Measurements from ENCODE around the gene PLXNA1.

Gene PLXNA1

DNA sequence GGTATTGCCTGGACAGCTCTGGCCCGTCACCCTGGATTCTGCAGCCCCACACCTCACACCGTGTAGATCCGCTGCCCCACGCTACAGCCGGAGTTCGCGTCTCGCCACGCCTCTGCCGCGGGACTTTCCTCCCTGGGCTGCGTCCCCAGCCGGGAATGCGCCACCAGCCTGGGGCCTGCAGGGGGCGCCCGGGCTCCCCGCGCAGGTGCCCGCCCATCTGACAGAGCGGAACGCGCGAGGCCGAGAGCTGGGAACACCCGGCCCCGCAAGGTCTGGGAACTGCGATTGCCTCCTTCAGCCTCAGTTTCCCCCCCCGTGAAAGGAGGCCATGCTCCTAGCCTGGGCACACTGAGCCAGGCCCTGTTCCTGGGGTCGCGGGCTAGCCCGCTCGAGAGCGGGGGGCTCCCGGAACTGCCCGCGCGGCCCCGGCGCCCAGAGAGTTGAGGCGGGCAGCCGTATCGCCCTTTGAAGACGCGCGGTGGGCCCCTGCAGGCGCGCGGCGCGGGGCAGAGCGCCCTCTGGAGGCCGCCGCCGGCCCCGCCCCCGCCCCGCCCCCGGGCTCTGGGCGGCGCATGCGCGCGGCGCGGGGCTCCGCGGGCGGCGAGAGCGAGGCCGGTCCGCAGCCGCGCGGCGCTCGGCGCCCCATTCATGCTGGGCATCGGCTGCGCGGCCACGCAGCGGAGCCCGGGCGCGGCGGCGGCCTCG is at the start of gene PLXNA1:
Gene PLXNA1, plus strand, starts transcription at position 645 of the 705 bp plus-strand sequence. CDS start 5,479 bp downstream, outside the sequence.
- DNase-seq = peak; percentile 84 to 89

DNA sequence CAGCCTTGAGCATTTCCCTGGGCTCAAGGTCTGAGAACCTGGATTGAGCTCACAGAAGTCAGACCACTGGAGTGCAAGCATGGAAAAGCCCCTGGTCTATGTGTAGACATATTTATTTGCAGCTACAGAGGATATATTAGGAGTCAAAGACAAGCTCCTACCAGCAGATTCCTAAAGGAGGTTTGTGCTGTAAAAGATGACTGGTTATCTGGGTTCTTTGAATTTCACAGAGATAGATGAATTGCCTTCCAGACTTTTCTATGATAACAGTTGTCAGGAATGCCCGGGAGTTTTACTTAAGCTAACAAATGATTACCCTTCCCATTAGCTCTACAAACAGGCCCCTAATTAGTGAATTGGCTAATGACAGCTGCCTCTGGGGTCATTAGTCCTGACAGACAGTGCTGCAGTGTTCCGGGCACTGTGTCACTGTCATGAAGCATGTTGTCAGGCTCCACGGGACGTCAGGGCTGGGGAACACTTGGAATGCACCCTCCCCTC is 48.8 kb upstream of the PLXNA1 start:
- no peak for DNase-seq

DNA sequence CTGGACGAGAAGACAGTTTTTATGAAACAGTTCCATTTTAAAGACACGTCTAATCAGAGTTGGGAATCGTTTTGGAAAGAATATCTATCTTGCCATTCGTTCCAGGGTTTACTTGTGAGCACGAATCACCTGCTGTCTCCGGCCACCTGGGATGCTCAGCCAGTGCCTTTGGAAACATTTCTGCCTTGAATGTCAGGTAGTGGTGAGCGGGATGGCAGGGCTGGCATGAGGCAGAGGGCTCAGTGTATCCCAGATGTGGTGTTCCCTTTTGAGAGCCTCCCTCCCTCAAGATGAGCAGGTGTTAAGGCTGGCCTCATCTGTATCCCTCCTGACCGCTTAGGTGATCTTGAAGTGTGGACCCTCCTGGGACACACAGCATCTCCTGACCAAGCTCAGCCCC is 47.9 kb upstream of the PLXNA1 start:
- no peak for DNase-seq

DNA sequence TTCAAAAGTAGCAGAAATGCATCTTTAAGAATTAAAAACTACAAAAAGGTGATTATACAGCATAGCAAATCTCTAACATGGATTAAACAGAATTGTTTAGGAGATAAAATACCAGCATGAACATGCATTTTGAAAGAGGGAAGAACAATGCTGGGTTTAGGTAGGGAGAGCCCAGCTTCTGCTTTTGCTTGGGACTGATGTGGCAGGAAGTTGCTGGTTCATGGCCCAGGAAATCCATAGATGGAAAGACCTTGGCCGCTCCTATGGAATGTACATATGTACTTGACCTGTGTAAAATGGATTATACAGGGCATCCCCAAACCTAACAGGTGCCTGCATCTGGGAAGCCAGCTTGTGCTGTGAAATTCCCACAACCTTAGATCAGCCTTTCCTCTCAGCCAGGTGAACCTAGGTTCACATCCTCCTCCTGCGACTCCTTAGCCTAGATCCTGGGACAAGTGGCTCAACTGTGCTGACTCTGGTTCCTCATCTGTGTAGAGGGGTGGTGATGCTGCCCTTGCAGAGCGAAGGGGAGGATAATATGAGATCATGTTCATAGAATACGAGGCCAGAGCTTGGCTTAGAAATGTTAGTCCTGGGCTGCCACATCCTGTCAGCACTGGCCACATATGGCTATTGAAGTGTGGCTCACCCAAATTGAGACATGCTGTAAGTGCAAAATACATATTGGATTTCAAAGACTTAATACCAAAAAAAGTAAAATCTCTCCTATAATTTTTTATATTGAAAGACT is 47.0 kb upstream of the PLXNA1 start:
- DNase-seq = no peak

DNA sequence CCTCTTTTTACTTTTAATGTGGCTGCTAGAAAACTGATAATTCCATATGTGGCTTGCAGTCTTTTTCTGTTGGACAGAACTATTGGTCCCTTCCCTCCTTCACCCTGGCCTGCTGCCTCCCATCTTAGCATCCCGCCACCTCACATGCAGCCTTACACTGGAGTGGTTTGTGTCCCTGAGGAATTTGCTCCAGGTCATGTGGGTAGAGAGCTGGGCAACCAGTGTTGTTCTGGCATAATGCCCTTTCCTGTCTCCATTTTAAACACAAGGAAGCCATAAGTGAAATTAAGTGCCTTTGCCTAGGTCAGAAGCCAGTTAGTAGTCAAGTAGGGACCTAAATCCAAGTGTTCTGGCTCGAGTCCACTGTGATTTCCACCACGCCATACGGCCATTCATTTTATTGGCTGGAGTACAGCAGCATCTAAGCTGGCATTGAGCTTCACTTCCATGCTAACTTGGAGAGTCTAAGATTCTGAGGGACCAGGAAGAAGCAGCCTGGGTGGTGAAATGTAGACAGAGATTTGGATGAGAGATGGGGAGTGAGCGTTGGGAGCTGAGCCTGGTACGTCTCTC is 46.0 kb upstream of the PLXNA1 start:
- no peak for DNase-seq

DNA sequence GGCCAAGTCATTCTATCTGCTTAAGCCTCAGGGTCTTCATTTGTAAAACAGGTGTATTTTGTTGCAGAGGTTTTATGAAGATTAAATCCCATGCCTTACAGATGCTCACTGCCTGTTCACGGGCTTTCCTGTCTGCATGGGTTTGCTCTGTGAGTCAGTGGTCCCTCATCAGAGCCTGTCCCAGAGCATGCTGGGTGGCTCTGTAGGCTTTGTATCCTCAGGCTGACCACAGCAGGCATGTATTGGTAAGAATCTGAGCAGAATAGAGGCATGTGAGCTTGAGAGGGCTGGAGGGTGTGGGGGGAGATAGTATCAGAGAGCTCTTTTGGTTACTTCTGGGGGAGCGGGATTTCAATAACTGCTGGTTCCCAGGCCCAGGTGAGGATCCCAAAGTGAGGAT is 45.4 kb upstream of the PLXNA1 start:
- DNase-seq = no peak

DNA sequence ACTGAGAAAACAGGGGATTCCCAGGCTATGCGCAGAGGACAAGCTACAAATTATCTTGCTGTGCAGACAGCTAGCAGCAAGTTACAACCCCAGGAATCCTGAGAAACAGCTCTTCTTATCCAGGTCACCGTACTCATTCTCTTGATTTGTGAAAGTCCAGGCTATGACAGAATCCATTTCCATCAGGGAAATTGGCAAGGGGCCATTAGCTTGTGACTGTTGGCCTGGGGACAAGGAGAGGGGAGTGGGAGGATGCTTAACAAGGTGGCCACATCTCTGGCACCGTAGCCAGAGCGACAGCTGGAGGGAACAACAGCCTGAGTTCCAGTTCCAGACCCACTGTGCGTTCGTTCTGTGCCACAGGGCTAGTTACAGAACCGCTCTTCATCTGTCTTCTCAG is 44.9 kb upstream of the PLXNA1 start:
- no peak for DNase-seq

DNA sequence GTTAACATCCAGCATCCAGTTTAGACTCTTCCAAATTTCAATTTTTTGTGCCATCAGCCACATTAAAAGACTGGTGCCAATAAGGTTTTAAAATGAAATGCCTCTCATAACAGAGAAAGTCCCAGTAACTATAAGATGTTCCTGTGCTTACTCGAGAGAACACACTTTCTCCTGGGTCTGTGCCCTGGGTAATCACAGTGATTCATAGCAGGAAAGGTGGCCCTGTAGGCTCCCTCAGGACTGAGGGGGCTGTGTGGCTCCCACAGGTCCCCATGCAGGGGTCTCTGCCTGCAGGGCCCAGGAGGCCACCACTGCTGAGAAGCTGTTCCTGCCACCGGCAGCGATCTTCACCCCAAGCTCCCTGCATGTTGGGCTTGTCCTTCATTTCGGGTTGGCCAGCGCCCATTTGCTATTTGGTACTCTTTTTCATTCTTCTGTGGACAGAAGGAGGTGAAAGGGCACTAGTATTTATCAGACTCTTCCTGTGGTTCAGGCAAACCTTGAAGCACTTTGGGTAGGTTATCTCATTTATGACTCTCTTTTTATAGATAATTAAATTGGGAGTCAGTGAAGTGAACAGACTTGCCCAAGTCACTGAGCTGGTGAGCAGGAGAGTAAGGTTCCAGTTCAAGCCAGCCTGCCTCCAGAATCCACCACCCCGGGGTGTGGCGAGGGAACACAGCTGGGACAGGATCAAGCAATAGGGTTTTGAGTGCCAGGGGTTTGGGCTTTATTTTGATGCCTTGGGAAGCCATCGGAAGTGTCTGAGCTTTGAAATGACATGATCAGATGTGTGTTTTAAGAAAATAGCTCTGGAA is 44.2 kb upstream of the PLXNA1 start:
- DNase-seq = no peak

DNA sequence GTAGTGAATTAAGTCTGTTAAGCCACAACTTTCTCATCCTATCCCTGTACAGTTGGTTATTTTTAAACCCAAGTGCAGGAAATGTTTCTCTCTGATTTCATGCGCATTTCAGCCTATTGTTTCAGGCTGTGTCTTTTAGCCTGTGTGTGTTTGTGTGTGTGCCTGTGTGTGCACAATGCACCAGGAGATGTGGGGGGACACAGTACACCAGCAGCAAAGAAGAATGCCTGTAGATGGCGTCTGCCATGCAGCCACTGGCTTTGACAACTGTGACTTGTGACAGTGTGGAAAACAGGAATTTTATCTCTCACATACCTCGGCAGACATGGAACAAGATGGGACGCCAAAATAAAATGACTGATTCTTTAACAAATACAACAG is 43.6 kb upstream of the PLXNA1 start:
- no peak for DNase-seq

DNA sequence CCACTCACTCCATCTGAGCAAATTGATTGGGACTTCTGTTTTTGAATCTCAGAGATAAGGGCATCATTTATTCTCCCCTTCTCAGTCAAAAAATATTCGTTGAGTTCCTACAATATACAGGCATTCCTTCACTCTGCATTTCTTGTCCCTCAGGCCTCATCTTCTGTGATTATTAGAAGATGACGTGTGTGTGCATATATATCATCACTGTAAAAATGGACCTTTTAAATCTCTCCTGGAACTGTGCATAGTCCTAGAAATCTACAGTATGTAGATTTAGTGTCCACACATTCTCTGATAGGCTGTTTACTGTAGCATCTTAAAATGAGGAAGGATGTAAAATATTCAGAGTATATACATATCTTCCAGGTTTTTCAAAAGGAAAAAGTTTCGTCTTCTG is 43.2 kb upstream of the PLXNA1 start:
- no peak for DNase-seq

DNA sequence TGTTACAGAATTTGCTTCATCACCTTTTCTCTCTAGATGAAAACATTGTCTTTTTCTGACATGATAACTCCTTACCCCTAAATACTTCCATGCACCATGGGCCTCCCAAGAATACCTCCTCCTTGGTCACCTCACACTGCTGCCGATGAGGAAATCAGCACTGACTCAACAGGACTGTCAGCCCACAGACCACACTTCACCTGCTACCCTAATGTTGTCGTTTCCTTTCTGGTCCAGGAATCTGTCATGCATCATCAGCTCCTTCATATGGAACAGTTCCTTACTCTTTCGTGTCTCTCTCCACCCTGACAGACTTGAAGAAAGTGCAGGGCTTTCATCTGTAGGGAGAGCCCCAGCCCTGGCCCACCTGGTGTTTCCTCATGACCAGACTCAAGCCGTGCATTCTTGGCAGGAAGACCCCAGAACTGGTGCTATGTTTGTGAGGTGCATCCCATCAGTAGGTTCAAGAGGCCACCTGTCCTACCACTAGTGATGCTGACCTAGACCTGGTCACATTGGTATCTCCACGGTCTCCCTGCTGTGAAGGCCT is 41.1 kb upstream of the PLXNA1 start:
- no peak for DNase-seq

DNA sequence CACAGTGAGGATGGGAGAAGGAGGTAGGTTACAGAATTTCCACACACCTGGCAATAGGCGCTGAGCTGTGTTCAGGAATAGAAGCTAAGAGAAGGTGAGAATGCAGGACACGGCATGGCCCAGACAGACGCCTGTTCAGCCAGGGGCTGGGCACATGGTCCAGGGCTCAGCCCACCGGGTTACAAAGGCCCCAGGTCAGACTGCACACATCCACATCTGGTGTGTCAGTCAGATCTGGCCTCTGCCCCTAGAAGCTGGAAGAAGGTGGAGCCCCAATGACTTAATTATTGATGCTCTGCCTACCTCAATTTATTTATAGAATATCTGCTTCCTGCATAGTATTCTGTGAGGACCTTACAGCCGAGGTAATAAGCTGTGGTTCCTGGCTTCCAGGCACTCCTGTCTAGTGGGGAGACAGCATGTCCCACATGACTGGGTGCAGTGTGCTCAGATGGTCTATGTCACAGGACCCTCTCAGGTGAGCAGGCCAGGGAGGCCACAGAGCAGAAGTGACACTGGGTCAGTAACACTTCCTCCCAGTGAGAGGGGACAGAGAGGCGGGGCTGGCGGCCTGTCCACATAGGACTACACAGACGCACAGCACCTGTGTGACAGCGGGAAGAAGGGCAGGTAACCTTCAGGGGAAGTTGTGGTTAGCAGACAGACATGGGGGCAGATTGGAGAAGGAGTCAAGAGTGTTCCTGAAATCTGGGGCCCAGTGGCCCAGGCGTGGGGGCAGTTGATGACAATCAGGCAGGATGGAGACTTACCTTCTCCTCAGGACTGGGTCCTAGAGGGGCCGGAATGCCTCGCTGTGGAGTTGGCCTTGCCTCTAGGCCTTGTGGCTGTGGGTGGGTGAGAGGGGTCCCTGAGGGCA is 38.6 kb upstream of the PLXNA1 start:
- DNase-seq = no peak

DNA sequence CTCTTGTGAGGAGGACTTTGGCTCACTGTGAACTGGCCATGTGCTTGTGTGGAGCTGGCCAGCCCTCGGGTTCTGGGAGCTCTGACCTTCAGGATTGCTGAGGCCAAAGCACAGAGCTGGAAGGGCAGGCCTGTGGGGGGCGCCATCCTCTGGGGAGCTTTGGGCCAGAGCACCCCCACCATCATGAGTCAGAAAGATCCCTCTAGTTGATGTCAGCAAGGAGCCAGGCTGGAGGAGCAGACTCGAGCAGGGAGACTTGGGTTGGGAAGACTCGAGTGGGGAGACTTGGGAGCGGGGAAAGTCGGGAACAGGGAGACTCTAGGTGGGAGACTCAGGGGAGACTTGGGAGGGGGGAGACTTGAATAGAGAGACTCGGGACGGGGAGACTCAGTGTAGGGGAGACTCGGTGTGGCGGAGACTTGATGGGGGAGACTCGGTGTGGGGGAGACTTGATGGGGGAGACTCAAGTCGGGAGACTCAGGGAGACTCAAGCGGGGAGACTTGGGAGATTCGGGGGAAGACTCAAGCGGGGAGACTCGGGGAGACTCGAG is 37.7 kb upstream of the PLXNA1 start:
- DNase-seq = no peak

DNA sequence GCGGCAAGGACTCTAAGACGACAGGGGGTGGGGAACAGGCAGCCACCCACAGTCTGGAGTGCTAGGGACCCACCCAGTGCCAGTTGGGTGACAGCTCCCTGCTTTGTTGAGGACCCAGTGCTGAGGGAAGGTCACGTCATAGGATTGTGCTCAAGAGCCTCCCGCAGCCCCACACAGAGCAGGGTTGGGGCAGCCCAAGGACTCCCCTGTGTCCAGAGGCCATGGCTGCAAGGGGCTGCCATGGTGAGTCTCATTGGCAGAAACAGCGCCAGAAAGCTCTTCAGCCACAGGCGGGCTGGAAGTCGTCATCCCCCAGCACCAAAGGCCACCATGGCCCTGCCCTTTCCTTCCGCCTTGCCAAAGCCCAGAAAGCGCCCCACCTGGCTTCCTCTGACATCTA is 37.0 kb upstream of the PLXNA1 start:
- DNase-seq = no peak

DNA sequence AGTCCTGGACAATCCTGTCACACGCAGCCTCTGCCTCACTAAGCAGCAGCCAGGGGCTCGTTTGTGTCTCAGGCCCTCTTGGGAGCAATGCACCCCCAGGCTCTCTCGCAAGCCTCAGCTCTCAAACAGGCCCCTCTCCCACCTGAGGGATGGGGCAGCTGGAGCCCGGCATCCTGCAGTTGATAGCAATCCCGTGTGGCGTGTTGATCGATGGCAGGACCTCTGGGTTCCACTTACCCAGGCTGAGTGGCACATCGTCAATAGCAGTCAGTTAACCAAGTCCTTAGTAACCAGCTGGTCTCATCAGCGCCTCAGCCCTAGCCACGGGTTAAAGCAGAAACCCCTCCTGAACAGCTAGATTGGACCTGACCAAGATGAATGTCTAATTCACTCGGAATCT is 36.5 kb upstream of the PLXNA1 start:
- DNase-seq = no peak

DNA sequence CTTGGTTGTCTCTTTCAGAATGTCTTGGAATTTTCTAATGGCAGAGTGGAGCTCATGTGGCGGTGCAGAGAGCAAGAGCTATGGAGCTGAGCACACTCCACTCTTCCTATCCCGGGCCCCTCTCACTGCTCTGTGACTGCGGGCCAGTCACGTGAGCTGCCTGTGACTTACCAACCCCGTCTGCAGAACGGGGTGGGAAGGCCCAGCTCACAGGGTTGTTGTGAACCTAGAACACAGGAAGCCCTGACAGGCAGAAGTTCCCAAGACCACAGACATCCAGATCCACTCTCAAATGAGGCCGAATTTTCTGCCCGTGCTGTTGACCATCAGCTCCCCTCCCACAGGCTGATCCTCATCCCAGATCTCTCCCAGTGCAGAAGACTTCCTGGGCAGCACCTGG is 35.5 kb upstream of the PLXNA1 start:
- no peak for DNase-seq

DNA sequence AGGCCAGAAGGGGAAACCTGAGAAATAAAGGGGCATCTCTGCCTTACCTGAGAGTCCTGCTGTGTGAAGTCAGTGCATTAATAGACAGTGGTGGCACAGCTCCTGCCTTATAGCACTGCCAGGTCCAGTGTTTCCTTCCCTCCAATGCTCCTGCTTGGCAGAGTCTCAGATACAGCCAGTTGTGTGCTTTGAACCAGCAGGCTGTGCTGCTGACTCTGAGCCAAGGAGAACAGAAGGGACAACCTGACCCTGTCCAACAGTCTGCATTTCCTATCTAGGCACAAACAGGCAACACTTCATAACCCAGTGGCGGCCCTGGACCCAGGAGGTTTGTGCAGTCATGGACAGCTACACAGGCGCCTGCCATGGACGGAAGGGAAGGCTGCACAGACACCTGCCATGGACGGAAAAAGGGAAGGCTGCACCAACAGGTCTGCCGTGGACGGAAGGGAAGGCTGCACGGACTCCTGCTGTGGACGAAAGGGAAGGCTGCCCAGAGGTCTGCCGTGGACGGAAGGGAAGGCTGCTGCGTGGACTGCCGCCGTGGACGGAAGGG is 33.9 kb upstream of the PLXNA1 start:
- no peak for DNase-seq

DNA sequence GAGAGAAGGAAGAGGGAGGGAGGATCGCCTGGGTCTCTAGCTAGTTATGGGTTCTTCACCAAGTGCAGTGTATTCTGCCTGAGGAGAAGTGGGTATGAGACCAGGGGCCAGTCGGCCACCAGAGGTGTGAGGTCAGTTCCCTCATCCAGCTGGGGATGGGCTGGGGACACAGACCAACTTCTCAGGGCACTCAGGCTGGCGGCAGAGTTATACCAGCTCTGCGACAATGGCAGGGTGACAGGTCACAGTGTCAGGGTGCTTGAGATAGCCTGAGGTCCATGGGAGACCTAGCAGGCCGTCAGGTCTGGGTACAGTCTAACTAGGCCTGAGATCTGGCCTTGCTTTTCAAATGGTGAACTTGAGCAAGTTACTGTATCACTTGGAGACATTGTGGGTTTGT is 31.4 kb upstream of the PLXNA1 start:
- DNase-seq = no peak

DNA sequence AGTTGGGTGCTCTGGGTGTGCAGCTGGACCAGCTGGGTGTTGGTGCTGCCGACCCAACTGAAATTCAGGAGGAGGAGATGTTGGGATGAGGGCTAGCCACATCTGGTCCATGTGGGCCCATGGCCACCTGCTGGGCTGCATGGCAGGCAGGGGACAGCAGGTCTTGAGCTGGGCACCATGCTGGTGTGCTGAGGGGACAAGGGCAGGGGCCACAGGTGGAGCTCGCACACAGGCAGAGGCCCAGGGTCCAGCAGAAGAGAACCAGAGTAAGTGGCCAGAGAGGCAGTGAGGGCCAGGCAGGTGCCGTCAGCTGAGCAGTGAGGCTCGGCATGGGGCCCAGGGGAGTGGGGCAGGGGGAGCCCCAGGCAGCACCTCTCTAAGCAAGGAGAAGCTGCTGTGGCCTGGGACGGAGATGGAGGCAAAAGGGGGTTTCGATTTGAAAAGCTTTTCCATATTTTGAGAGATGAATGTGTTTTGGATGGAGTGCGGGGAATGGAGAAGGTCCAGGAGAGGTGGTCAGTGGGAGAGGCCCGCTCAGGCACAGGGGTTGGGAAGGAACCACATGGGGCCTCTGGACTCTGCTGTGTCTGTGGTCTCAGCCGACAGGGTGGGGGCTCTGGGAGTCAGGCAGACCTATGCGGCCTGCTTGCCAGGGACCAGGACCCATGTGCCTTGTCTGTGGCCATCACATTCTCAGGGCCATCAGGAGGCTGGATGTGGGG is 30.5 kb upstream of the PLXNA1 start:
- no peak for DNase-seq

DNA sequence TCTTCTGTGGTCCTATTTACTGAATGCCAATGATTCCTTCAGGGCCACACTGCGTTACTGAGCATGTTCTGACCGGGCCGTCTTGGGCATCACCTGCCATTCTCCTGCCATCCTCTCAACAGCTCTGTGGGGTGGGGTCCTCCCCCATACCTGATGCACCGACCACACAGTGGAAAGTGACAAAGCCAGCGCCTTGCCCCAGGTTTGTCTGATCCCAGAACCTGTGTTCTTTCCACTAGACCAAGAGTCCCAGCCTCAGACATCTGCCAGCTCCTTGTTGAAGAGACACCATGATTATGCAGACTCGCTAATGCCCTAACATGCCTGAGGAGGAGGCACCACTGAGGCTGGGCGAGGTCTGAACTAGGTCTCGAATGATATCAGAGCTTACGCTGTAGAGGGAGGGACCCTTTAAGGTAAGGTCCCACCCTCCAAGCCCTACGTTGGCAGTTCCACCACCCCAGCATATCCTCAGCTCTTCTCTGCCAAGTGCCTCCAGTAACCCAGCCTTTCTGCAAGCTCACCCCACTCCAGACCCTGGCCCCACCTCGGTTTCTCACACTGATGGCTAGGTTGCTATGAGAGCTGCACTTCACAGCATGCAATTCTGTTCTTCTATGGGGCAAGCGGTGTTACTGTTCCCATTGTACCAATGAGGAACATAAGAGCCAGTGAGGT is 29.8 kb upstream of the PLXNA1 start:
- no peak for DNase-seq

All from activated CD4-positive, alpha-beta T cell treated with anti-CD3 and anti-CD28 coated beads for 4 hours (primary cell).